Panc1 (cell line): Measurements from ENCODE around the gene ACACA. TPM values are rescaled to one million over a fixed set of nuclear protein-coding genes. Genes with fewer than 3 reads are reported as not detected.

Experiments
- ATAC-seq: fragments of 200-7000 bp; cut with Tn5 transposase; 2 replicates; pipeline ENCODE4 v1.9.1; 2020; ENCODE audit warnings: mild to moderate bottlenecking, moderate library complexity
- BruUV-seq: library from RNA; stranded (reverse); fragments of 400-500 nt; replicated peaks from 2 replicates; lab custom pipeline; 2021; lab: Mats Ljungman, UMichigan
- CTCF ChIA-PET: fragments of 300-600 bp; sonication (Branson Sonifier 250); formaldehyde crosslinking; loops from one replicate; lab custom pipeline; 2022; ENCODE audit warnings: antibody characterized with exemption; lab: Charles Lee
- POLR2A ChIA-PET: fragments of 300-600 bp; sonication (Branson Sonifier 250); formaldehyde crosslinking; loops from one replicate; lab custom pipeline; 2022; ENCODE audit warnings: antibody characterized with exemption; lab: Charles Lee
- DNase-seq: peaks from one replicate; pipeline ENCODE4 v3.0.0-alpha.2; 2010; ENCODE audit warnings: low read depth, low spot score
- H3K27ac ChIP-seq: 2 replicates; pipeline ENCODE4 v1.5.1; 2011; ENCODE audit warnings: mild to moderate bottlenecking, low read length, inconsistent platforms
- H3K27me3 ChIP-seq: fragments of 200-500 bp; sonication (Bioruptor generic); 2 replicates; pipeline ENCODE4 v1.6.0; 2014; ENCODE audit warnings: low read length, inconsistent platforms; ENCODE audit not compliant: control insufficient read depth, insufficient read depth
- H3K36me3 ChIP-seq: fragments of 200-500 bp; sonication (Bioruptor generic); 2 replicates; pipeline ENCODE4 v1.5.1; 2014; ENCODE audit warnings: inconsistent platforms, mild to moderate bottlenecking, low read length, moderate library complexity; ENCODE audit not compliant: control insufficient read depth, insufficient read depth
- H3K4me1 ChIP-seq: 2 replicates; pipeline ENCODE4 v1.5.1; 2011; ENCODE audit warnings: inconsistent platforms, mild to moderate bottlenecking, low read length, moderate library complexity; ENCODE audit not compliant: control insufficient read depth, insufficient read depth
- H3K4me3 ChIP-seq, 2 experiments: 2 replicates each; pipeline ENCODE4 v1.5.1; 2011 to 2012; ENCODE audit warnings: low read depth in 2 of 2, low read length in 2 of 2, mild to moderate bottlenecking in 2 of 2, inconsistent platforms in 1 of 2, moderate library complexity in 1 of 2
- H3K9me3 ChIP-seq: fragments of 200-500 bp; sonication (Bioruptor generic); 2 replicates; pipeline ENCODE4 v1.5.1; 2014; ENCODE audit warnings: low read depth, mild to moderate bottlenecking, inconsistent platforms, low read length, moderate library complexity; ENCODE audit not compliant: control insufficient read depth, insufficient read depth
- CTCF ChIP-seq: fragments of 450-650 bp; IDR thresholded peaks from 2 replicates; pipeline ENCODE4 v1.5.1; 2017; ENCODE audit warnings: mild to moderate bottlenecking
- POLR2AphosphoS5 ChIP-seq: IDR thresholded peaks from 2 replicates; pipeline ENCODE4 v1.6.1; 2012; ENCODE audit warnings: mild to moderate bottlenecking, low read depth, low read length, moderate library complexity
- SIN3A ChIP-seq: IDR thresholded peaks from 2 replicates; pipeline ENCODE4 v1.6.1; 2012; ENCODE audit warnings: low read depth, mild to moderate bottlenecking, low read length, moderate library complexity, borderline replicate concordance; ENCODE audit not compliant: insufficient read depth
- TCF7L2 ChIP-seq: IDR thresholded peaks from 2 replicates; pipeline ENCODE4 v1.6.1; 2011; ENCODE audit warnings: mild to moderate bottlenecking, low read depth, low read length, inconsistent platforms
- in situ Hi-C: cut with HindIII; loops from 2 replicates; pipeline ENCODE4 v1.10.0; 2016; ENCODE audit warnings: low sequenced_read_pairs, low pct_unique_long_range_greater_than_20kb
- intact Hi-C: fragments of 100-400 bp; cut with micrococcal nuclease; formaldehyde crosslinking; loops from one replicate; pipeline ENCODE4 v1.10.0; 2022; ENCODE audit not compliant: unreplicated experiment
- total RNA-seq: library from RNA; stranded (reverse); gene quantifications from one replicate; pipeline ENCODE4 v1.2.1, GENCODE V29; 2021; ENCODE audit not compliant: unreplicated experiment
- TF ChIP-seq, protein P1 (sequence below), 2 experiments: IDR thresholded peaks; 2 replicates each; pipeline ENCODE4 v1.6.1; 2011 to 2012; ENCODE audit warnings: low read depth in 2 of 2, control low read depth in 1 of 2, low read length in 1 of 2, mild to moderate bottlenecking in 1 of 2, moderate library complexity in 1 of 2; ENCODE audit not compliant: insufficient read depth in 1 of 2

The ACACA gene
- total RNA-seq, 1 experiment from 2014 or later = 131 TPM

DNA sequence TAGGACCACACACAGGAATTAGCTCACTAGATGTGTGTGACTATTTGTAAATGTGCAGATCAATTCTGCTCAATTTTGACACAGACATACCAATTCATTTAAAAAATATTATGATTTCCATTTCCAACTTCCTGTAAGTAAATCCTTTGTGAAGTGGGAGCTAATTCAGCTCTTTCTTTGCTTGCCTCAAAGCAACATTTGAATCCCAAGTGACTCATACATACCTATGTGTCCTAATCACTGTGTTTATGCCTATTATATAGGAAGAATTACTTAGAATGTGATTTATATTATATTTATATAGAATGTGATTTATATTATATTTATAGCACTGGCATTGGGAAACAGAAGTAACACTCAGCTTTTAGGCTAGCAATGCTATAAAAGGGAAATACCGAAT lies 226.7 kb downstream of the ACACA start:
- no peak for ATAC-seq
- H3K27me3 ChIP-seq = no peaks in the 10 kb centered on the region
- in situ Hi-C loops = no loop called here
- ChIA-PET CTCF (no interaction called here), POLR2A (no interaction called here)
- no peak for DNase-seq
- H3K4me1 ChIP-seq = no peaks in the 10 kb centered on the region
- intact Hi-C loops = no loop called here
- no peak overlapping the region for H3K27ac ChIP-seq
- peaks cover 15% of the 10 kb centered on the region; the same call in 1 of the 2 replicates for H3K36me3 ChIP-seq
- TF ChIP-seq, protein P1, sequence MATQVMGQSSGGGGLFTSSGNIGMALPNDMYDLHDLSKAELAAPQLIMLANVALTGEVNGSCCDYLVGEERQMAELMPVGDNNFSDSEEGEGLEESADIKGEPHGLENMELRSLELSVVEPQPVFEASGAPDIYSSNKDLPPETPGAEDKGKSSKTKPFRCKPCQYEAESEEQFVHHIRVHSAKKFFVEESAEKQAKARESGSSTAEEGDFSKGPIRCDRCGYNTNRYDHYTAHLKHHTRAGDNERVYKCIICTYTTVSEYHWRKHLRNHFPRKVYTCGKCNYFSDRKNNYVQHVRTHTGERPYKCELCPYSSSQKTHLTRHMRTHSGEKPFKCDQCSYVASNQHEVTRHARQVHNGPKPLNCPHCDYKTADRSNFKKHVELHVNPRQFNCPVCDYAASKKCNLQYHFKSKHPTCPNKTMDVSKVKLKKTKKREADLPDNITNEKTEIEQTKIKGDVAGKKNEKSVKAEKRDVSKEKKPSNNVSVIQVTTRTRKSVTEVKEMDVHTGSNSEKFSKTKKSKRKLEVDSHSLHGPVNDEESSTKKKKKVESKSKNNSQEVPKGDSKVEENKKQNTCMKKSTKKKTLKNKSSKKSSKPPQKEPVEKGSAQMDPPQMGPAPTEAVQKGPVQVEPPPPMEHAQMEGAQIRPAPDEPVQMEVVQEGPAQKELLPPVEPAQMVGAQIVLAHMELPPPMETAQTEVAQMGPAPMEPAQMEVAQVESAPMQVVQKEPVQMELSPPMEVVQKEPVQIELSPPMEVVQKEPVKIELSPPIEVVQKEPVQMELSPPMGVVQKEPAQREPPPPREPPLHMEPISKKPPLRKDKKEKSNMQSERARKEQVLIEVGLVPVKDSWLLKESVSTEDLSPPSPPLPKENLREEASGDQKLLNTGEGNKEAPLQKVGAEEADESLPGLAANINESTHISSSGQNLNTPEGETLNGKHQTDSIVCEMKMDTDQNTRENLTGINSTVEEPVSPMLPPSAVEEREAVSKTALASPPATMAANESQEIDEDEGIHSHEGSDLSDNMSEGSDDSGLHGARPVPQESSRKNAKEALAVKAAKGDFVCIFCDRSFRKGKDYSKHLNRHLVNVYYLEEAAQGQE (IDR thresholded peaks at IDR 0.05; ENCODE audit: insufficient read depth in 1 of 2, low read depth in 2 of 2, low read length in 1 of 2) = no peak
- no peak for TF ChIP-seq CTCF
- BruUV-seq = no TSS peak
- H3K4me3 ChIP-seq = no peak overlapping the region
- no peaks in the 10 kb centered on the region for H3K9me3 ChIP-seq

DNA sequence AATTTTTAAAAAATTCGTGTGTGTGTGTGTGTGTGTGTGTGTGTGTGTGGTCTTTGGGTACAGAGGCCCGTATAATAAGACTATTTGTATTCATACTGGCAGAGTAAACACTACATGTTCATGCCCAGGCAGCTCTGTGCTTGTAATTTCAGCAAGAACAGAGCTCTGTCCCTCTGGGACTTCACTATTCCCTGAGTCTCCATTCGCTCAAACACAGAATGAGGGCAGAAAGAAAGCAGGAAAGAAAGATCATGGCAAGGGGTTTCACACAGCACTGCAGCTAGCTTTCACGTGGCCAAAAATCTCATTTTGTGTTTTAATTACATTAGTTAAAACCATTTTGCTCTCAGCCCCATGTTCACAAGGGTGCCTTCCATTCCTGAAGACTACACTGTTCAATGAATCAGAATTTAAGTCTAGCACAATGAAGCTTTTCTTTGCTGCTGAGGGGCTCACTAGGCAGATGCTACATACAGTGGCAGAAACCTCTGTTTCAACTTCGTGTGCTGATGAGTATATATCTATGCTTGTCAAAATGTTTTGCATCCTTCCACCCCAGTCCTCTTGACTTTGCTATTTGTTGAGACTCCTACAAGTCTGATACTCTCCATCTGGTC lies 229.3 kb downstream of the ACACA start:
- H3K9me3 ChIP-seq = no peaks in the 10 kb centered on the region
- no peaks in the 10 kb centered on the region for H3K27me3 ChIP-seq
- TF ChIP-seq SIN3A (no peak), CTCF (no peak), TCF7L2 (no peak), POLR2AphosphoS5 (no peak)
- TF ChIP-seq, protein P1 (IDR thresholded peaks at IDR 0.05; ENCODE audit: insufficient read depth in 1 of 2, low read depth in 2 of 2, low read length in 1 of 2) = no peak
- no peak for DNase-seq
- ChIA-PET CTCF (no interaction called here), POLR2A (no interaction called here)
- BruUV-seq = no TSS peak
- intact Hi-C loops (no loop called here), in situ Hi-C loops (no loop called here)
- peaks cover 15% of the 10 kb centered on the region; the same call in 1 of the 2 replicates for H3K36me3 ChIP-seq
- ATAC-seq = no peak
- no peaks in the 10 kb centered on the region for H3K4me1 ChIP-seq
- no peak overlapping the region for H3K4me3 ChIP-seq
- no peak overlapping the region for H3K27ac ChIP-seq
